ENCODE measurements around the gene DGAT2. TPM values are rescaled to one million over a fixed set of nuclear protein-coding genes. Genes with fewer than 3 reads are reported as not detected.

DGAT2 gene
- polyA plus RNA-seq, 3 donors from 2014 or later: 0.22 to 0.63 TPM; not detected in 1

DNA sequence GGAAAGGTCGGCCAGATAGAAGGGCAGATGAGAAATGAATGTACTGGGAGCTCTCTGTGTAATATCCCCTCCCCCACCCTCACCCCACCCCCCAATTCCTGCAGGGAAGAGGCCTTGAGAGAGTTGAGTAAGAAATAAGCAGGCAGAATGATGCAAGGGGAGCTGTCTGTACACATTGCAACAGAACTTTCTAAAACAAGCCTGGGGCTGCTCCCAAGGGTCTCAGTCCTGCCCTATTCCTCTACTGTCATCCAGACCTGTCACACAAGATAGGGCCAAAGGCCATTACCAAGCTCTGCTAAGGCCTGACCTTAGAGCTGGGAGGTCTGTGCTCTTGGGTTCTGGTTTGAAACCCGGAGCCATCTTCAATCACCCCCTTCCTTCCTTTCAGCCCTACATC is 5.7 kb upstream of the DGAT2 start:
- no peaks in the 10 kb centered on the region for H3K9me3 Mint-ChIP-seq
- peaks cover 0 to 5% of the 10 kb centered on the region in 2 donors for H3K4me1 Mint-ChIP-seq
- H3K27ac Mint-ChIP-seq: no peak overlapping the region
- no peaks in the 10 kb centered on the region for H3K36me3 Mint-ChIP-seq
- DNase-seq: no peak
- peaks cover 3 to 9% (median 6%) of the 10 kb centered on the region in 3 donors for H3K27me3 Mint-ChIP-seq (ENCODE audit: low read depth in 3 of 3)
- no peak overlapping the region for H3K4me3 Mint-ChIP-seq

DNA sequence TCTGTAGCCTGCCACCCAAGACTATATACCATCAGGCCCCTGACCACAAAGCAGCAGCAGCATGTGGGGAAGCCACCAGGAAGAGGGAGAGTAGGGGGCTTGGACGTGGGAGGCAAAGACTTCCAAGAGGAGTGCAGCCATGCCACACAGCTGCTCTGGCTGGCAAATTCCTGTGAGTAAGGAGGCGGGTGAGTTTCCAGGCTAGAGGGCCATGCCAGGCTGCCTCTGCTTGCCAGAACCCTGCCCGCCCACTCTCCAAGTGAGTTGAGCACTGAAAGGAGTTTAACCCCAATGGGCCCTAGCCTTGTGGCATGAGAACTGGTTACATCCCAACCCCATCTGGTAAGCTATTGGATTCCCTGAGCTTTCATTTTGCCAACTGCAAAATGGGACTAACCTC is 4.7 kb upstream of the DGAT2 start:
- H3K27me3 Mint-ChIP-seq (ENCODE audit: low read depth in 3 of 3): peaks cover 3 to 13% (median 8%) of the 10 kb centered on the region in 3 donors
- no peaks in the 10 kb centered on the region for H3K9me3 Mint-ChIP-seq
- no peak for DNase-seq
- H3K4me1 Mint-ChIP-seq: peaks cover 0 to 8% of the 10 kb centered on the region in 2 donors
- no peak overlapping the region for H3K27ac Mint-ChIP-seq
- H3K4me3 Mint-ChIP-seq: no peak overlapping the region
- H3K36me3 Mint-ChIP-seq: no peaks in the 10 kb centered on the region

DNA sequence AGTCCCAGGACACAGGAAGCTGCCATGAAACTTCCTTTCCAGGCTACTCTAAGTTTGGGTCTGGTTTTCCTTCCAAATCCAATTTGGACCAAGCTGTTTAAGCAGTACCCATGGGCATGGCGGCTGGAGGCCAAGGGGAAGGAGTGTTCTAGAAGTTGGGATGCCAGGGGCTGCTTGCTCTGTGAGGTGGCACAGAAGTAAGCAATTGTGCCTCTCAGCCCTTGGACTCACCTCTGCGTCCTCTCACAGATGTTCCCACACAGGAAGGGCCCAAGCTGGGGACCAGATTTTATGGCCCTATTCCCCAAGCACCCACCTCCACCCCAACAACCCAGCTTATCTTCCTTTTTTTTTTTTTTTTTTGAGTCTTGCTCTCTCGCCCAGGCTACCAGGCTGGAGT is 3.5 kb upstream of the DGAT2 start:
- Mint-ChIP-seq H3K27ac (no peak overlapping the region), H3K4me3 (no peak overlapping the region), H3K36me3 (no peaks in the 10 kb centered on the region), H3K27me3 (ENCODE audit: low read depth in 3 of 3) (peaks cover 7 to 16% (median 8%) of the 10 kb centered on the region in 3 donors), H3K4me1 (peaks cover 0 to 10% of the 10 kb centered on the region in 2 donors), H3K9me3 (no peaks in the 10 kb centered on the region)
- DNase-seq: no peak

DNA sequence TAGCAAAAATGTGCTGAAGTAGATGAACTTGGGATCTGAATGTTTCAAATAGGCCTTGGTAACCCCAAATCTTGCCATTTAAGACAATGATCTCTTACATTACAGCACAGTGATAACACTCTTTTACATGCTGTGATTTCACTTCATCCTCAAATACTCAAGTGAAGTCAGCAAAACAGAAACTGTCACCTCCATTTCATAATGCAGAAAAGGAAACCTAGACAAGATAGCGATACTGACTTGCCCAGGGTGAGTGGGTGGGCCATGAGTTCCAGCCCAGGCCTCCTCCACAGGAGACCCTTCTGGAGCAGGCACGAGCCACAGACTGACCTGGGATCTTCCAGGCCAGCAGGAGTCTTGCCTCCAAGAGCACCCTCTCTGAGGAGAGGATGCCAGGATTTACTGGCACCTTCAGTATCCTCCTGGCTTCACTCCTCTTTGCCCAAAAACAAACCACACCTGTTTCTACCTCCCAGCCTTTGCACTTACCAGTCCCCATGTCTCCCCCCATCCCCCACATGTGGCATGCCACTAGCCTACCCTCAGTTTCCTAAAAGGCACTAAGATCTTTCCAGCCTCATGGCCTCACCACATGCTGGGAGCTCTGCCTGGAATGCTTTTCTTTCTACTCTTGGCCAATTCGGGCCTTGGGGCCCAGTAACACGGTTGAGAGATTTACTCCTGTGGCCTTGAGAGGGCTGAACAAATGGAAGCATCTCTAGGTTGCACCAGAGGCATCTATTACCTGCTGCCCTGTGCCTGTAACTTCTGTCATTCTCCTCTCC is 1.9 kb upstream of the DGAT2 start:
- Mint-ChIP-seq H3K36me3 (no peaks in the 10 kb centered on the region), H3K27ac (peak overlapping the region in 1 of 6 donors; percentile 35), H3K9me3 (no peaks in the 10 kb centered on the region), H3K27me3 (ENCODE audit: low read depth in 3 of 3) (peaks cover 8 to 16% (median 10%) of the 10 kb centered on the region in 3 donors), H3K4me3 (no peak overlapping the region), H3K4me1 (peaks cover 0 to 10% of the 10 kb centered on the region in 2 donors)
- no peak for DNase-seq

DNA sequence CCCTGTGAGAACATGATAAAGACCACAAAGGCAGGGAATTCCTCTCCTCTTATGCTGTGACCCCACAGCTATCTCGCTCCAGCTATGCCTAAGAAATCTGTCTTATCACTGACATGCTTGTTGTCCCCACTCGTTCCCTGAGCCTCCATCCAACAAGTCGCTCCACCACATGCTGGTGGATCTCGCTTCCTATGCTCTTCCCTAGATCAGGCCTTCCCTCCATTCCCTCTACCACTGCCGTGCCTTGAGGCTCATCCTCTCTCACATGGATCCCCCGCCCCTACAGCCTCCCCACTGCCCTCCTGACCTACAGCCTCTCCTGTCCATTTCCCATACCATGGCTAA is 1.4 kb upstream of the DGAT2 start:
- peaks cover 0 to 10% of the 10 kb centered on the region in 2 donors for H3K4me1 Mint-ChIP-seq
- no peaks in the 10 kb centered on the region for H3K36me3 Mint-ChIP-seq
- peak overlapping the region in 2 of 5 donors; percentile 27 to 34 for H3K4me3 Mint-ChIP-seq
- no peak for DNase-seq
- H3K27me3 Mint-ChIP-seq (ENCODE audit: low read depth in 3 of 3): peaks cover 8 to 16% (median 10%) of the 10 kb centered on the region in 3 donors
- H3K9me3 Mint-ChIP-seq: no peaks in the 10 kb centered on the region
- peak overlapping the region in 3 of 6 donors; percentile 33 to 37 (median 35) for H3K27ac Mint-ChIP-seq

DNA sequence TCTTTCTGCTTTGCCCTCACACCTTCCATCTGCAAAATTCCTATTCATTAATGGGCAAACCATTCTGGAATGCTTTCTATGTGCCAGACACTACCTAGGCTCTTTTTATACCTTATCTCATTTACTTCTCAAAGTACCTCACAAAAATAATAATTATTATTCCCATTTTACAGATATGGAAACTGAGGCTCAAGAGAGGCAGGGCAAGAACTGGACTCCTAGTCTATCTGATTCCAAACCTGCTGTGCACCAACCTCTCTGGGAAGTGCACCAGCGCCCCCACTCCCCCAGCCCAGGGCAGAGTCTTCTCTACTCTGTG is 826 bp upstream of the DGAT2 start:
- Mint-ChIP-seq H3K4me3 (peak overlapping the region in 4 of 5 donors; percentile 64 to 76 (median 72)), H3K9me3 (no peaks in the 10 kb centered on the region), H3K27me3 (ENCODE audit: low read depth in 3 of 3) (peaks cover 8 to 16% (median 10%) of the 10 kb centered on the region in 3 donors), H3K27ac (peak overlapping the region in 2 of 6 donors; percentile 33 to 35), H3K36me3 (no peaks in the 10 kb centered on the region), H3K4me1 (peaks cover 0 to 10% of the 10 kb centered on the region in 2 donors)
- DNase-seq: no peak

DNA sequence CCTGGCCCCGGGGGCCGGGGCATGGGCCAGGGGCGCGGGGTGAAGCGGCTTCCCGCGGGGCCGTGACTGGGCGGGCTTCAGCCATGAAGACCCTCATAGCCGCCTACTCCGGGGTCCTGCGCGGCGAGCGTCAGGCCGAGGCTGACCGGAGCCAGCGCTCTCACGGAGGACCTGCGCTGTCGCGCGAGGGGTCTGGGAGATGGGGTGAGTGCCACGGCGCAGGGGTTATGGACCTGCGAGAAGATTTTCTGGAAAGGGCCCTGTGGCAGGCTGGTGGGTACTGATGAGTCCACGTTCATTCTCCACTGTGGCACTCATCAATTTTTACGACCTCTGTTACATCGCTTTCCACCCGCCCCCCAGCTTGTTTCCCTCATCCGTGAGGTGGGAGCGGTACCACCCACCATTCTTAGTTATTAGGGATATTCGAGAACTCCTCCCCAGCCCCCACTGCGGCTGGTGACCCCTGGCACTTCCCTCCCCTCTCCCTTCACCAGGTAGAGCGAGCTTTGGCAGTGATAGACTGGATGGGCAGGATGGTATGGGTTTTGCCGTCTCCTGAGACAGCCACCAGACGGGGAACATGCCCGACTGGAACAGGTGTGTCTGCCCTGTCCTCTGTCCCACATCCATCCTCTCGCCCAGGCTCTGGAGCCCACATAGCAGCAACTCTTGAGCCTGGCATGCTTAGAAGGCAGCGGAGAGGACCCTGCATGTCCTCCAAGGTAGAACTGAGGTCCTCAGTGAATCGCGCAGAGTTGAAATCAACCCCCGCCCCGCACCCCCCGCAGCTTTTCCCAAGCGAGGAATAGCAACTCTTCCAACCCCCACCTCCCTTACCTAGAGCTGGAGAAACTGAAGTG is 562 bp downstream of the DGAT2 start:
- peak overlapping the region in 4 of 5 donors; percentile 36 to 54 (median 45) for H3K4me3 Mint-ChIP-seq
- H3K27me3 Mint-ChIP-seq (ENCODE audit: low read depth in 3 of 3): peaks cover 7 to 16% (median 8%) of the 10 kb centered on the region in 3 donors
- no peaks in the 10 kb centered on the region for H3K9me3 Mint-ChIP-seq
- DNase-seq: no peak
- H3K4me1 Mint-ChIP-seq: peaks cover 0 to 12% of the 10 kb centered on the region in 2 donors
- H3K36me3 Mint-ChIP-seq: no peaks in the 10 kb centered on the region
- H3K27ac Mint-ChIP-seq: no peak overlapping the region

DNA sequence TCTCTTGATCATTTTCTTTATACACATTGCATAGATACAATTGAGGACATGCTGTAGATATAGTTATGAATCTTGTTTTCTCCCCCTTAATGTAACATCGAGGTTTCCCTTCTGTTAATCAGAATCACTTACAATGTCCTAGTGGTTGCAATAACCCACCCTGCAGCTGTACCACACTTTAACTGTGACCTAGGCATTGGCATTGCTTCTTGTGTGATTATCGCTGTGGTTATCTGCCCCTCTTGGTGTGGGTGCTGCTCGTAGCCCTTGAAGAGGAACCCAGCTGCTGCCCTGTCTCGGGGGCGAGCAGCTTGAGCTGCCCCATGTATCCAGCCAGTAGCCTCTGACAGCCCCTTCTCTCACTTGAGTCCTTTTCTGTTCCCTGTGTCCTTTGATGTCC is 1.5 kb downstream of the DGAT2 start:
- Mint-ChIP-seq H3K27ac (no peak overlapping the region), H3K4me1 (peaks cover 0 to 12% of the 10 kb centered on the region in 2 donors), H3K4me3 (peak overlapping the region in 3 of 5 donors; percentile 43 to 61 (median 54)), H3K9me3 (no peaks in the 10 kb centered on the region), H3K36me3 (no peaks in the 10 kb centered on the region), H3K27me3 (ENCODE audit: low read depth in 3 of 3) (peaks cover 7 to 16% (median 8%) of the 10 kb centered on the region in 3 donors)
- DNase-seq: no peak

DNA sequence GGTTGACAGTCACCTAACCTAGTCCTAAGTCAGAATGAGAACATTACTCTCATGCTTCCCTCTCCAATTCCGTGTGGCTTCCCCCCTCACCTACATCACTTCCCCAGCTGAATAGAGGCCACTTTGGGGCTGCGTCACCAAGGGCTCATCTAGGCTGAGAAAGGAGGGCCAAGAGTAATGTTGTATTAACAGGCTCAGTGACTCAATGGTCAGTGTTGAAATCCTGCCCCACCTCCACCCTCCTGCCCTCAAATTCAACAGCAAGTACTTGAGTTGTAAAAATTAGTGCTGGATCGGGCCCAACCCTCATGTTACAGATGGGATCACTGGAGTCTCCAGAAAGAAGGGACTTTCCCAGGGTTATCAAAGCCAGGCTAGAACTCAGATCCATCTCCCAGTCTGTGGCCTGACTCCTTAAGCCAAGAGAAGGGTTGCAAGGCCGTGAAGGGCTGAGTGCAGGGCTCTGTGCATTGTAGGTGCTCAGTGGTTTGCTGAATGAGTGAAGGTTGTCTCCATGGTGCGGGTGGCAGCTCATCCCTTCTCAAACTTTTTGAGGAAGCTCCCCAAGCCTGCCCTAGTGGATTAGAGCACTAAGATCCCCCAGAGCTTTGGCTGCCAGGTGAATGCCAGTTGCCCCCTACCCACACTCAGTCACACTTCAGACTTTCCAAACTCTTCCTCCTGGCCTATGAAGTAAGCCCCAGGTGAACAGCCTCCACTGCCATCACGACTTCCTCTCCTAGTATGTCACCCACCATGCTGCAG is 3.2 kb downstream of the DGAT2 start:
- Mint-ChIP-seq H3K9me3 (no peaks in the 10 kb centered on the region), H3K4me1 (peaks cover under 1 to 12% of the 10 kb centered on the region in 2 donors), H3K27ac (no peak overlapping the region), H3K36me3 (no peaks in the 10 kb centered on the region), H3K4me3 (no peak overlapping the region), H3K27me3 (ENCODE audit: low read depth in 3 of 3) (peaks cover 7 to 16% (median 8%) of the 10 kb centered on the region in 3 donors)
- no peak for DNase-seq

DNA sequence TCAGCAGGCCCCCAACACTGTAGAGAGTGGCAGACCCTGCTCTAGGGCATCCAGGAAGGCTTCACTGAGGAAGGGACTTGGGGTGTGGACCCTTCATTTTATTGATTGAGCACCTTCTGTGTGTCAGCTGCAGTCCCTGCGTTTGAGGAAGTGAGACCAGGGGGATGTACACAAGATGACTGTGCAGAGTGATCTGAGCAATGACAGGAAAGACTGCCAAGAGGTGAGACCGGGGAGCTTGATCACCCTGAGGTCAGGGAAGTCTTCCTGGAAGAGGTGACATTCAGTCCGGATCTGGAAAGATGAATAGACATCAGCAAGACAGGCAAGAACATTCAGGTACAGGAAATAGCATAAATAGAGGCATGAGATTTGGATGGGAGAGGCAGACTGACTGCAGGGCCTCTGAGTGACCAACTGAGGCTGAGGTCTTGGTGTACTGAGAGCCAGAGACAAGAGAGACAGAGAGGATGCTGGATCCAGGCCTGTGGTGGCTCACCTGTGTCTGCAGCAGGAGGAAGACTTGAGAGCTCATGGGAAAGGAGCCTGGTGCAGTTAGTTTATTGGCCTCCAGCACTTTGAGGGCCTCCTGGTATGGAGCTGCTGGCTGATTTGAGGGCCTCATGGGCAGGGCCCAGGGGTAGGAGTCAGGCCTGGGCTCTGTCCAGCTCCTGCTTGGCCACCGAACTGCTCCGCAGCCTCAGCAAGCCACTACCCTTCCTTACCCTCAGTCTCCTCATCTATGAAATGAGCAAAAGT is 5.2 kb downstream of the DGAT2 start:
- no peaks in the 10 kb centered on the region for H3K36me3 Mint-ChIP-seq
- DNase-seq: no peak
- peak overlapping the region in 1 of 6 donors; percentile 5 for H3K27ac Mint-ChIP-seq
- H3K27me3 Mint-ChIP-seq (ENCODE audit: low read depth in 3 of 3): peaks cover 3 to 5% (median 3%) of the 10 kb centered on the region in 3 donors
- H3K4me1 Mint-ChIP-seq: peaks cover 15 to 16% of the 10 kb centered on the region in 2 donors
- no peak overlapping the region for H3K4me3 Mint-ChIP-seq
- H3K9me3 Mint-ChIP-seq: no peaks in the 10 kb centered on the region

DNA sequence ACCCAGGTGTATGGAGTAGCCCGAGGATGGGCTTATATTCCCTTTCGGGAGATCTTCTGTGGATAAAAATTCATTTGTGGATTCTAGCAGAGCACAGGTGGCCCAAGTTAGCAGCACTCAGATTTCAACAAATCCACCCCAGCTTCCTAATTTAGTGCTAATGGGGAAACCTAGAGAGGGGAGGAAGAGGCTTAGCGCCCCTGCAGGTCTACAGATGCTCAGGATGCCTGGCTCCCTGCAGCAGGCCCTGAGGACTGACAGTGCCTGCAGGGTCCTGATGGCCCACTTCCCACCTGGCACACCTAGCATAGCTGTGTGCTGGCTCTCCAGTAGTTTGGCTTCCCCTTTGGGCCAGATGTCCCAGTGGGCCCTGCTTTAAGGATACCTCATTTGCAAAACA is 6.5 kb downstream of the DGAT2 start:
- no peak for DNase-seq
- Mint-ChIP-seq H3K4me3 (no peak overlapping the region), H3K27ac (no peak overlapping the region), H3K36me3 (no peaks in the 10 kb centered on the region), H3K4me1 (peaks cover 12 to 16% of the 10 kb centered on the region in 2 donors), H3K27me3 (ENCODE audit: low read depth in 3 of 3) (peaks cover 0 to 3% (median 0%) of the 10 kb centered on the region in 3 donors), H3K9me3 (no peaks in the 10 kb centered on the region)

DNA sequence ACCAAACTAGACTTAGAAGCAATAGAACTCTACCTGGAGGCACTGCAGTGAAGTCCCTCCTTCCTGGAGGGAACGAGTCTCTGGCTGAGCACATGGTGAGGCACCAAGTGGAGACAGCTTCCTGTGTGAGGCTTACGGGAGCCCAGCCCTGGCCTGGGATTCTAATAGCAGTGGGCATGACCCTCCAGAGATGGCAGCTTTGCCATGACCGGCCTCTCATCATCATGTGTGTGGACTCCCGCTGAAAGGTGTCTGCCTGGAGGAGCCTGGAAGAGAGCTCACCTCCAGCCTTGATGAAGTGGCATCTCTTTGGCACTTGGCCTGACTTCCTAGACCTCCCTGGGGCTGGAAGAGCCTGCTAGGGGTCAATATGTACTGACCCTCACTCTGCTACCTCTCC is 8.0 kb downstream of the DGAT2 start:
- Mint-ChIP-seq H3K9me3 (no peaks in the 10 kb centered on the region), H3K4me1 (peaks cover 12 to 16% of the 10 kb centered on the region in 2 donors), H3K27me3 (ENCODE audit: low read depth in 3 of 3) (no peaks in the 10 kb centered on the region), H3K36me3 (no peaks in the 10 kb centered on the region), H3K27ac (no peak overlapping the region), H3K4me3 (no peak overlapping the region)
- DNase-seq: no peak

DNA sequence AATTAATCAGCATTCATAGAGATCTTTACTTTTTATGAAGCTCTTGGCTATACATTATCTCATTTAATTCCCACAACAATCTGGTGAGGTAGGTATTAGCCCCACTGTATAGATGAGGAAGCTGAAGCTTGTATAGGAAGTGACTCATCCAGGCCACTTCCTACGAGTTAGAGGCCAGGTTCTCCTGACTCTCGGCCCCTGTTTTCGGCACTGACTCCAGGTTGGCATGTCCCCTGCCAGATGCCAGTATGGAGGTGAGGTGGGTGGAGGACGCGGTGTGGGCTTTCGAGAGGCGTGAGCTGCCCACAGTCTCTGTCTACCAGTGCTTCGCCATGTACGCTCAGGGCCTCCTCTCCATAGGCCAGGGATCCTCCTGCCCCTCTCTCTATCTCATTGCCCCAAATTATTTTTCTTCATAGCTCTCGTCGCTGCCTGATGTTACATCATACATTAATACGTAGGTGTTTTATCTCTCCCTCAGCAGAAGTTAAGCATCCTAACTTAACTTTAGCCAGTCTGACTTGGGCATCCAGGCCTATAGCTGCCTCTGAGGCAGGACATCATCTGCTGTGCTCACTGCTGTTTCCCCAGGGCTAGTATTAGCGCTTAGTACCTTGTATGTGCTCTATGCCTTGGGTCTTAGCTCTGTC is 9.0 kb downstream of the DGAT2 start:
- no peak for DNase-seq
- H3K36me3 Mint-ChIP-seq: no peaks in the 10 kb centered on the region
- H3K9me3 Mint-ChIP-seq: no peaks in the 10 kb centered on the region
- H3K4me3 Mint-ChIP-seq: no peak overlapping the region
- H3K4me1 Mint-ChIP-seq: peaks cover 12 to 16% of the 10 kb centered on the region in 2 donors
- H3K27ac Mint-ChIP-seq: peak overlapping the region in 1 of 6 donors; percentile 17
- H3K27me3 Mint-ChIP-seq (ENCODE audit: low read depth in 3 of 3): no peaks in the 10 kb centered on the region
